ENCODE data around the gene TMC8.
"Not testable (repeated sequence)": the region's sequence is repeated elsewhere in the genome, so short reads cannot be mapped to it uniquely, and the experiment has no call there.

TMC8 gene

DNA sequence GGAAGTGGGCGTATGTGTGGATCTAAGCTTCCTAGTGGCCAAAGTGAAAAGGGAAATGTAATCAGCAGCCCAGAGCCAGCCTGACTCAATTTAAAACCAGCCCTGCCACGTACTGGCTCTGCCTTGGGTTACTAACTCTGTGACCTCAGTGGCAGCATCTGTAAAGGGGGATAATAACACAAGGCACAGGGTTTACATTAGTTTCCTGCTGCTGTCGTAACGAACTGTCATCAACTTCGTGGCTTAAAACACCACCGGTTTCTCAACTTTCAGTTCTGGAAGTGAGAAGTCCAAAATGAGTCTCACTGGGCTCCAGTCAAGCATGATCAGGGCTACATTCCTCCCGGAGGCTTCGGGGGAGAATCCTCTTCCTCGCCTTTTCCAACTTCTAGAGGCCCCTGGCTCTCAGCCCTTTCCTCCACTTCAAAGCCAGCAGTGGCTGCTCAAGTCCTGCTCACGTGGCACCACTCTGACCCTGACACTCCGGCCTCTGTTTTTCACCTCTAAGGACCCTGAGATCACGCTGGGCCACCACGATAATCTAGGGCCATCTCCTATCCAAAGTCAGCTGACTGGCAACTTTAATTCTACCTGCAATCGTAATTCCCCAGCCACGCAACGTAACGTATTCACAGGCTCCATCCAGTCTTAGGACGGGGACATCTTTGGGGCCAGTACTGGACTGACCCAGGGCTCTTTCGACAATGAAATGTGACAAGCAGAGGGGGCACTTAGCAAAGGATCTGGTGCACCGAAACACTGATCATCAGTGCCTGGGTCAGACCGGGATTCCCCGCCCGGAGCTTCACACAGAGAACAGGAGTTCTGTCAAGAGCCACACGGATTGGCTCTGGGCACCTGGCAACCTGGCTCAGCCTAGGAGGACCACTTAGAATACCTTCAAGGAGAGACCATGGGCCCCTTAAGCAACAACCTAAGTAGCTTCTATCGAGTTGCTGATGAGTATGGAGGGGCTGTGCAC is 16.5 kb upstream of the TMC8 start:
- DNase-seq (ENCODE audit: insufficient read length, low spot score), result no peak
- FAIRE-seq, result no peak
- TF ChIP-seq TAF1 (IDR thresholded peaks at IDR 0.05; ENCODE audit: low read depth, low read length), result no peak
- TF ChIP-seq PAX5 (IDR thresholded peaks at IDR 0.05; ENCODE audit: insufficient read depth, low read length, severe bottlenecking), result no peak
- TF ChIP-seq POLR2A (IDR thresholded peaks at IDR 0.05; ENCODE audit: low read depth, low read length), result no peak
- no peak for TF ChIP-seq POLR2AphosphoS5 (IDR thresholded peaks at IDR 0.05; ENCODE audit: low read depth, low read length)
- no peak for TF ChIP-seq POU2F2 (IDR thresholded peaks at IDR 0.05; ENCODE audit: low read depth, low read length)
- no peak for TF ChIP-seq SPI1 (IDR thresholded peaks at IDR 0.05; ENCODE audit: low read depth, low read length)

DNA sequence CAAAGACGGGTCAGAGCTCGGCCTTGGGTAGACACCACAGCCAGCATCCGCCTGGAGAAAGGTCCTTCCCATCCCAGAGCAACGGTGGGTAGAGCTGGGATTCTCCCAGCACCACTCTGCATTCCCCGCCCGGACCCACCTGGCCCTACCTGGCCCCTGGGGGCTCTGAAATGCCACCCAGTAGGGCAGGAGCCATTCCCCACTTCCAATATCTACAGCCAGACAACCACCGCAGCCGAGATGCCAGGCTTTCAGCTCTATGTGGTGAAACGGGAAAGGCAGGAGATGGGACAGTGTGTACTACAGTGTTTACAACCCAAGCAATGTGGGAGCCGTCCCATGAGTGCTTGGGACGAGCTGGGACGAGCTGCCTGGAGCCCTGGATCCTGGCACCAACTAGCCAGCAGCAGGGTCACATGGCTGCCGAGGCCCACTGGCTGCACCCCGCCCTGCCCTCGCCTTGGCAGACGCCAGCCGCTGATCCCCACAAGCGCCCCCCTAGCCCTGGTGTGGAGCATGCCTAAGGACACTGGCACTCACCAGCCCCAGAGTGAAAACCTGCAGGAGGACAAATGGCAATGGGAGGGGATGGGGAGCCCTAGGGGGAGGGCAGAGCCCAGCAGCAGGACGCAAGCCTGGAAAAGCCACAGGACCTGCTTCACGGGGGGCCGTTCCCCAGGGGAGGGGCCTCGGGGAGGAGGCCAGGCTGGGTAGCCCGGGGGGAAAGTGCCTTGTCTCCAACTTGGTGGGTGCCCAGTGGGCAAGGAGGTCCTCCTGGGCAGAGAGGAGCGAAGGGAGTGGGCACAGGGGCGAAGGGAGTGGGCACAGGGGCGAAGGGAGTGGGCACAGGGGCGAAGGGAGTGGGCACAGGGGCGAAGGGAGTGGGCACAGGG is 15.5 kb upstream of the TMC8 start:
- no peak for FAIRE-seq
- DNase-seq (ENCODE audit: insufficient read length, low spot score), result no peak
- no peak for TF ChIP-seq SPI1 (IDR thresholded peaks at IDR 0.05; ENCODE audit: low read depth, low read length)
- no peak for TF ChIP-seq POLR2A (IDR thresholded peaks at IDR 0.05; ENCODE audit: low read depth, low read length)
- TF ChIP-seq POLR2AphosphoS5 (IDR thresholded peaks at IDR 0.05; ENCODE audit: low read depth, low read length), result peak; percentile 31; the same call in 1 of the 2 replicates
- no peak for TF ChIP-seq TAF1 (IDR thresholded peaks at IDR 0.05; ENCODE audit: low read depth, low read length)
- no peak for TF ChIP-seq POU2F2 (IDR thresholded peaks at IDR 0.05; ENCODE audit: low read depth, low read length)
- no peak for TF ChIP-seq PAX5 (IDR thresholded peaks at IDR 0.05; ENCODE audit: insufficient read depth, low read length, severe bottlenecking)

DNA sequence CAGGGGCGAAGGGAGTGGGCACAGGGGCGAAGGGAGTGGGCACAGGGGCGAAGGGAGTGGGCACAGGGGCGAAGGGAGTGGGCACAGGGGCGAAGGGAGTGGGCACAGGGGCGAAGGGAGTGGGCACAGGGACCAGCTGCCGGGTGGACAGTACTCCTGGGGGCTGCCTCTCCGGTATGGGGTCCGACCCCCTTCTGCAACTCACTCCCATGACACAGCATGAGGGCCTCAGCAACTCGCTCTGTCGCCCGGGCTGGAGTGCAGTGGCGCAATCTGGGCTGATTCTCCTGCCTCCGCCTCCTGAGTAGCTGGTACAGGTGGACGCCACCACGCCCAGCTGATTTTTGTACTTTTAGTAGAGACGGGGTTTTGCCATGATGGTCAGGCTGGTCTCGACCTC is 14.8 kb upstream of the TMC8 start:
- FAIRE-seq; DNase-seq (ENCODE audit: insufficient read length, low spot score): not testable (repeated sequence)

DNA sequence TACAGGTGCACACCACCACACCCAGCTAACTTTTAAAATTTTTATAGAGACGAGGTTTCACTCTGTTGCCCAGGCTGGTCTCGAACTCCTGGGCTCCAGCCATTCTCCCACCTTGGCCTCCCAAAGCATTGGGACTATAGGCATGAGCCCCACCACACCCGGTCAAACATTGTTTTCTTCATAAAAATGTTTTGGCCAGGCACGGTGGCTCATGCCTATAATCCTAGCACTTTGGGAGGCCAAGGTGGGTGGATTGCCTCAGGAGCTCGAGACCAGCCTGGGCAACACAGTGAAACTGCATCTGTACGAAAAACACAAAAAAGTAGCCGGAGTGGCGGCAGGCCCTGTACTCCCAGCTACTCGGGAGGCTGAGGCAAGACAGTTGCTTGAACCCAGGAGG is 14.2 kb upstream of the TMC8 start:
- DNase-seq (ENCODE audit: insufficient read length, low spot score) (no peak), FAIRE-seq (no peak)
- TF ChIP-seq POLR2AphosphoS5 (IDR thresholded peaks at IDR 0.05; ENCODE audit: low read depth, low read length) (no peak), POU2F2 (IDR thresholded peaks at IDR 0.05; ENCODE audit: low read depth, low read length) (no peak), TAF1 (IDR thresholded peaks at IDR 0.05; ENCODE audit: low read depth, low read length) (no peak), SPI1 (IDR thresholded peaks at IDR 0.05; ENCODE audit: low read depth, low read length) (no peak), POLR2A (IDR thresholded peaks at IDR 0.05; ENCODE audit: low read depth, low read length) (no peak), PAX5 (IDR thresholded peaks at IDR 0.05; ENCODE audit: insufficient read depth, low read length, severe bottlenecking) (no peak)

DNA sequence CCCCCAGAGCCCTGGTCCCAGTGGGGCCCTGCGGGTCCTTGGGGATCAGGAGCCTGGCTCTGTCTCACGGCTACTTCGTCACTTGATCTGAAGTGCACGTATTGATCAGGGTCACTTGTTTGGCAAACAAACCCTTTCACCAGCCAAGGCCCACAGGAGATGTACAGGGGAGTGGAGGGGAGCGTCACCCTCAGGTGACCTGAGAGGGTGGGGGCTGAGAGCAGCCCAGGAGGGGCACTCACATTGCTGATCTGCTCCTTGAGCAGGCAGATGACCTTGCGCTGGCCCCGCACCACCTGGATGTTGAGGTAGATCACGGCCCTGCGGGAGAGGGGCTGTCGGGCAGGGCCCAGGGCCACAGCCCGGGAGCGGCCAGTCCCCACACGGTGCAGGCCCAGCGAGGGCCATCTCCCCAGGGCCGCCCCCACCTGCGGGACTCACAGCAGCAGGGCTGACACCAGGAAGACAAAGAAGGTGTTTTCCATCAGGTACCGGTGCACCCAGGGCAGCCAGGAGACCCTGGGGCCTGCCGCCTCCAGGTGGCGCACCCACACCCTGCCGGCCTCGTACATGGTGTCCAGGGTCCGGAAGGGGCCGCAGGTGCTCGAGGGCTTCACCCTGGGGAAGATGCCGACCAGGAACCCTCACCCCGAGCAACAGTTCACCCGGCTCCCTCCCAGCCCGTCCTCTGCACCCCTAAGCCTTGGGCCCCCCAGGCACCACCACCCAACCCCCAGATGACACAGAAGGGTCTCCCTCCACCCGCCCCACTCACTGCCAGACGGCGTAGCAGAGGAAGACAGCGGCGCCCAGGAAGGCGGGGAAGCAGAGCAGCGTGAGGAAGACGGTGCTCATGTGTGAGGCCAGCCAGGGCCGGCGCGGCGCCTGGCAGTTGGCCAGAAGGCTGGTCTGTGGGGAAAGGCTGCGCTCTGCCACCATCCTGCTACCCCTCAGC is 13.3 kb upstream of the TMC8 start:
- no peak for TF ChIP-seq POLR2AphosphoS5 (IDR thresholded peaks at IDR 0.05; ENCODE audit: low read depth, low read length)
- no peak for TF ChIP-seq POU2F2 (IDR thresholded peaks at IDR 0.05; ENCODE audit: low read depth, low read length)
- TF ChIP-seq PAX5 (IDR thresholded peaks at IDR 0.05; ENCODE audit: insufficient read depth, low read length, severe bottlenecking), result no peak
- no peak for TF ChIP-seq TAF1 (IDR thresholded peaks at IDR 0.05; ENCODE audit: low read depth, low read length)
- TF ChIP-seq SPI1 (IDR thresholded peaks at IDR 0.05; ENCODE audit: low read depth, low read length), result no peak
- TF ChIP-seq POLR2A (IDR thresholded peaks at IDR 0.05; ENCODE audit: low read depth, low read length), result no peak
- FAIRE-seq, result no peak
- DNase-seq (ENCODE audit: insufficient read length, low spot score), result no peak

DNA sequence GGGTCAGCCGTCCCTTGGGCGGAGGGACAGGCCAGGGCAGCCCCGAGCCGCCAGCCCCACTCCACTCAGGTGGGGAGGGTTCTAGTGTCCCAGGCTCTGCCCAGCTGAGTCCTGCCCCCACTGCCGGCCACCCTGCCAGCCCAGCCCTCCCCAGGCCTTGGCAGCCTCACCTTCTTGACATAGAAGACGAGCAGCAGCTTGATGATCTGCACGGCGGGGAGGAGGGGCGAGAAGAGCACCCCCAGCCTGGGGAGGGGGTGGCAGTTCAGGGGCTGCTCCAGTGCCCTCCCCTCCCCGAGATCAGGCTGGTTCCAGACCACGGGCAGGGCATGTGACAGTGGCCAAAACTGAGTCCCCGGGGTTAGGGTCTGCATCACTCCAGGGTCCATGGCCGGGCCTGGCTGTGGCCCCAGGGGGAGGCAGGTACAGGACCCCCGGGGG is 11.8 kb upstream of the TMC8 start:
- no peak for TF ChIP-seq POU2F2 (IDR thresholded peaks at IDR 0.05; ENCODE audit: low read depth, low read length)
- TF ChIP-seq POLR2A (IDR thresholded peaks at IDR 0.05; ENCODE audit: low read depth, low read length), result no peak
- TF ChIP-seq TAF1 (IDR thresholded peaks at IDR 0.05; ENCODE audit: low read depth, low read length), result no peak
- TF ChIP-seq POLR2AphosphoS5 (IDR thresholded peaks at IDR 0.05; ENCODE audit: low read depth, low read length), result no peak
- TF ChIP-seq SPI1 (IDR thresholded peaks at IDR 0.05; ENCODE audit: low read depth, low read length), result no peak
- TF ChIP-seq PAX5 (IDR thresholded peaks at IDR 0.05; ENCODE audit: insufficient read depth, low read length, severe bottlenecking), result no peak
- FAIRE-seq (no peak), DNase-seq (ENCODE audit: insufficient read length, low spot score) (no peak)

DNA sequence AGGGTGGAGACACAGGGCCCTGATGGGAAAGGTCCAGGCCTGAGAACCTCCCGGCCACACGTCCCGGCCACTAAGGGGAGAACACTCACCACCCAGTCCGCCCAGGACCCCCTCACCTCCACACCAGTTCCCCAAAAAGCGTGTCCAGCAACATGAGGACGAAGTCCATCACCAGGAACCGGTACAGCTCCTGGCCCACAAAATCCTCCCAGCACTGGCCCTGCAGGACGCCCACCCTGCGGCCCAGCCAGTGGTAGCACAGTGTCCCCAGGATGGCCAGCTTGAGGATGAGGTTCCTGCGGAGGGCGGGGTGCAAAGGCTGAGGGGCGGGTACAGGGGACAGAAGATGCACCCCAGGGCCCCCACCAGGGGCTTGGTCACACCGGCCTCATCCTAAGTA is 10.0 kb upstream of the TMC8 start:
- TF ChIP-seq POLR2AphosphoS5 (IDR thresholded peaks at IDR 0.05; ENCODE audit: low read depth, low read length) (0 out of 2 replicates have a peak, but pooled peaks have one; percentile 8), POU2F2 (IDR thresholded peaks at IDR 0.05; ENCODE audit: low read depth, low read length) (no peak)
- no peak for FAIRE-seq
- no peak for DNase-seq (ENCODE audit: insufficient read length, low spot score)

DNA sequence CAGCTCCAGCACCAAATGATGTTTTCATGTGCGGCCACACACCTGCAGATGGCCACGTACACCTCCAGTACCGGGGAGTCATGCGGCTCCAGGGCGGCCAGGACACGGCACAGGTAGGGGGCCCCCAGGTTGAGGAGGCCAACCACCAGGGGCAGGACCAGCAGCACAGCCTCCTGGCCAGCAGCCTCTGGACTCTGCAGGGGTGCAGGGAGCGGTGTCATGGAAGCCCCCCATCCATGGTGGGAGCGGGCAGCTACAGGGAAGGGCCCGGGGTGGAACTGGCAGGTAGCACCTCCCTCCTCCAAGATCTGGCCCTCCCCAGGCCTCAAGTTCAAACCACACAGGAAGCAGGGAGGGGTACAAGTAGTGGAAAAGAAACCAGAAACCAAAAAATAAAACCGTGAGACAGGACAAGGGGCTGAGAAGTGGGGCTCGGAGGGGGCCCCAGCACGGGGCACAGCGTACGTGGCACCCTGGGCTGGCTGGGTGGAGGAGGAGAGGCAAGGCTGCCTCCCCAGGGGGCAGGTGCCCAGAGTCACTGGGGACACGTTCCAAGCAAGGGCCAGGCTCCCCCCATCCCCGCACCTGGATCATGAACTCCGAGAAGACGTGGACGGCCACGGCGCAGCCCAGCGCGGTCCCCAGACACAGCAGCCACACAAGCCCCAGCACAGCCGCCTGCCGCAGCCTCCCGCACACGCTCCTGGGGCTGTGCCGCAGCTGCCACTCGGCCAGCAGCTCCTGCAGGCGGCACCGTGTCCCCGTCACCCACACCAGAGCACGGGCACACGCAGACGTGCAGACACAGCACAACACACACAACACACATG is 9.4 kb upstream of the TMC8 start:
- no peak for DNase-seq (ENCODE audit: insufficient read length, low spot score)
- no peak for TF ChIP-seq PAX5 (IDR thresholded peaks at IDR 0.05; ENCODE audit: insufficient read depth, low read length, severe bottlenecking)
- TF ChIP-seq POLR2AphosphoS5 (IDR thresholded peaks at IDR 0.05; ENCODE audit: low read depth, low read length), result 0 out of 2 replicates have a peak, but pooled peaks have one; percentile 7
- FAIRE-seq, result peak; percentile 91

Measured in GM12891 (cell line).